Liver (tissue), 9 donors: ENCODE data around the gene CCNB2. TPM values are rescaled to one million over a fixed set of nuclear protein-coding genes. Genes with fewer than 3 reads are reported as not detected.
A peak's percentile ranks its signal among the peaks of the same experiment; 100 is the strongest.

Experiments used
- DNase-seq: peaks from one replicate; pipeline ENCODE4 v3.0.0-alpha.2; 2017; ENCODE audit warnings: low spot score
- H3K27ac ChIP-seq, 2 donors: one replicate each; pipeline ENCODE4 v1.7.0; 2013; ENCODE audit warnings: inconsistent platforms in 2 of 2, low read length in 2 of 2, control low read depth in 1 of 2, low read depth in 1 of 2, mild to moderate bottlenecking in 1 of 2
- H3K27me3 ChIP-seq, 4 donors: one replicate each; pipeline versions ENCODE4 v1.6.1 to v1.7.0; 2013; ENCODE audit warnings: low read length in 3 of 4, inconsistent platforms in 1 of 4, mild to moderate bottlenecking in 1 of 4, moderate library complexity in 1 of 4; ENCODE audit not compliant: control insufficient read depth in 4 of 4, insufficient read depth in 4 of 4
- H3K36me3 ChIP-seq, 4 donors: one replicate each; pipeline versions ENCODE4 v1.6.1 to v1.7.0; 2013; ENCODE audit warnings: low read length in 3 of 4, mild to moderate bottlenecking in 3 of 4, low read depth in 1 of 4, moderate library complexity in 1 of 4; ENCODE audit not compliant: control insufficient read depth in 4 of 4, insufficient read depth in 3 of 4
- H3K4me1 ChIP-seq, 4 donors: one replicate each; pipeline versions ENCODE4 v1.6.1 to v1.7.0; 2013; ENCODE audit warnings: low read length in 3 of 4, mild to moderate bottlenecking in 3 of 4, moderate library complexity in 1 of 4; ENCODE audit not compliant: control insufficient read depth in 4 of 4, insufficient read depth in 4 of 4
- H3K4me3 ChIP-seq, 3 donors: one replicate each; pipeline versions ENCODE4 v1.6.1 to v1.7.0; 2013; ENCODE audit warnings: low read length in 3 of 3, control low read depth in 1 of 3, low read depth in 1 of 3, mild to moderate bottlenecking in 1 of 3
- H3K9ac ChIP-seq, 2 donors: one replicate each; pipeline ENCODE4 v1.7.0; 2013; ENCODE audit warnings: low read length in 2 of 2, mild to moderate bottlenecking in 2 of 2, moderate library complexity in 2 of 2, control low read depth in 1 of 2, low read depth in 1 of 2
- H3K9me3 ChIP-seq, 4 donors: one replicate each; pipeline versions ENCODE4 v1.6.1 to v1.7.0; 2013; ENCODE audit warnings: low read length in 3 of 4; ENCODE audit not compliant: control insufficient read depth in 4 of 4
- EGR1 ChIP-seq, 2 donors: IDR thresholded peaks; 2 replicates each; pipeline ENCODE4 v1.6.1; 2016 to 2018; ENCODE audit warnings: antibody characterized with exemption in 2 of 2, low read depth in 2 of 2
- FOXA1 ChIP-seq: IDR thresholded peaks from 2 replicates; pipeline ENCODE4 v1.6.1; 2016; ENCODE audit warnings: antibody characterized with exemption
- FOXA2 ChIP-seq: IDR thresholded peaks from 2 replicates; pipeline ENCODE4 v1.6.1; 2016; ENCODE audit warnings: antibody characterized with exemption
- GABPA ChIP-seq, 2 donors: IDR thresholded peaks in 1 of 2; conservative IDR thresholded peaks in 1 of 2; 2 replicates each; pipeline ENCODE4 v1.6.1; 2016; ENCODE audit warnings: antibody characterized with exemption in 2 of 2, mild to moderate bottlenecking in 1 of 2, moderate library complexity in 1 of 2
- JUND ChIP-seq, 2 donors: IDR thresholded peaks; 2 replicates each; pipeline ENCODE4 v1.6.1; 2016; ENCODE audit warnings: antibody characterized with exemption in 2 of 2
- NR2F2 ChIP-seq: IDR thresholded peaks from 2 replicates; pipeline ENCODE4 v1.6.1; 2016; ENCODE audit warnings: antibody characterized with exemption
- RAD21 ChIP-seq, 2 donors: IDR thresholded peaks; 2 replicates each; pipeline ENCODE4 v1.6.1; 2016; ENCODE audit warnings: antibody characterized with exemption in 2 of 2, mild to moderate bottlenecking in 2 of 2
- RXRA ChIP-seq, 2 donors: IDR thresholded peaks; 2 replicates each; pipeline ENCODE4 v1.6.1; 2017 to 2018; ENCODE audit warnings: antibody characterized with exemption in 2 of 2, mild to moderate bottlenecking in 1 of 2
- SP1 ChIP-seq: IDR thresholded peaks from 2 replicates; pipeline ENCODE4 v1.6.1; 2018; ENCODE audit warnings: antibody characterized with exemption, mild to moderate bottlenecking
- TAF1 ChIP-seq: conservative IDR thresholded peaks from 2 replicates; pipeline ENCODE4 v1.6.1; 2016; ENCODE audit warnings: antibody characterized with exemption, mild to moderate bottlenecking
- YY1 ChIP-seq: IDR thresholded peaks from 2 replicates; pipeline ENCODE4 v1.6.1; 2016; ENCODE audit warnings: antibody characterized with exemption, mild to moderate bottlenecking
- WGBS: extraction: QIAGEN DNeasy Blood & Tissue Kit; methylation state at CpG from one replicate; pipeline ENCODE4 v1.1.7; 2013; 5-methylcytosine and 5-hydroxymethylcytosine counted together
- polyA plus RNA-seq, 2 donors: library from polyadenylated mRNA; stranded (reverse) in 1 of 2; unstranded in 1 of 2; fragments of 200-250 nt in 1 of 2; fragments of >200 nt in 1 of 2; fragmentation: Nextera tagmentation in 1 of 2; extraction: Ambion mirVana in 1 of 2; gene quantifications; one replicate each; pipeline versions ENCODE4 v1.2.1 to v1.2.3, GENCODE V29; 2013 to 2015
- total RNA-seq, 2 donors: library from RNA; depleted of rRNA; stranded (reverse); fragments of >200 nt; gene quantifications; one replicate each; pipeline ENCODE4 v1.2.3, GENCODE V29; 2014
- TF ChIP-seq, protein P1 (sequence below): fragments of 150-350 bp; IDR thresholded peaks from 2 replicates; pipeline ENCODE4 v1.5.1; 2017; ENCODE audit warnings: improper control_type of control experiment, low read depth, low read length; ENCODE audit not compliant: missing input control
- TF ChIP-seq, protein P2 (sequence below): IDR thresholded peaks from 2 replicates; pipeline ENCODE4 v1.6.1; 2016; ENCODE audit warnings: antibody characterized with exemption
- TF ChIP-seq, protein P3 (sequence below): IDR thresholded peaks from 2 replicates; pipeline ENCODE4 v1.6.1; 2016; ENCODE audit warnings: antibody characterized with exemption
- donor health status: healthy.
- donor health status: healthy.
- donor health status: healthy.
- donor health status: healthy.
- donor health status: healthy.

The CCNB2 gene
- total and polyA plus RNA-seq, 4 donors: 0.42 to 53.1 (median 2.0) TPM

GRCh38 chr15:59138243-59138642 is 33.3 kb downstream of the CCNB2 start:
- Histone ChIP-seq H3K27ac (no peak overlapping the region), H3K9ac (no peak overlapping the region), H3K4me1 (no peaks in the 10 kb centered on the region), H3K9me3 (no peaks in the 10 kb centered on the region), H3K4me3 (no peak overlapping the region), H3K27me3 (no peaks in the 10 kb centered on the region), H3K36me3 (peaks cover 9 to 46% (median 34%) of the 10 kb centered on the region in 4 donors)
- WGBS: 71% methylated on average over 7 of the region's 7 CpGs
- peak; percentile 56 for DNase-seq
- no peak for TF ChIP-seq EGR1 (IDR thresholded peaks at IDR 0.05; ENCODE audit: low read depth in 2 of 2)
- TF ChIP-seq, protein P1, sequence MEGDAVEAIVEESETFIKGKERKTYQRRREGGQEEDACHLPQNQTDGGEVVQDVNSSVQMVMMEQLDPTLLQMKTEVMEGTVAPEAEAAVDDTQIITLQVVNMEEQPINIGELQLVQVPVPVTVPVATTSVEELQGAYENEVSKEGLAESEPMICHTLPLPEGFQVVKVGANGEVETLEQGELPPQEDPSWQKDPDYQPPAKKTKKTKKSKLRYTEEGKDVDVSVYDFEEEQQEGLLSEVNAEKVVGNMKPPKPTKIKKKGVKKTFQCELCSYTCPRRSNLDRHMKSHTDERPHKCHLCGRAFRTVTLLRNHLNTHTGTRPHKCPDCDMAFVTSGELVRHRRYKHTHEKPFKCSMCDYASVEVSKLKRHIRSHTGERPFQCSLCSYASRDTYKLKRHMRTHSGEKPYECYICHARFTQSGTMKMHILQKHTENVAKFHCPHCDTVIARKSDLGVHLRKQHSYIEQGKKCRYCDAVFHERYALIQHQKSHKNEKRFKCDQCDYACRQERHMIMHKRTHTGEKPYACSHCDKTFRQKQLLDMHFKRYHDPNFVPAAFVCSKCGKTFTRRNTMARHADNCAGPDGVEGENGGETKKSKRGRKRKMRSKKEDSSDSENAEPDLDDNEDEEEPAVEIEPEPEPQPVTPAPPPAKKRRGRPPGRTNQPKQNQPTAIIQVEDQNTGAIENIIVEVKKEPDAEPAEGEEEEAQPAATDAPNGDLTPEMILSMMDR: peak; percentile 44
- no peak for TF ChIP-seq FOXA2
- no peak for TF ChIP-seq YY1
- TF ChIP-seq RAD21 (IDR thresholded peaks at IDR 0.05): peak; percentile 48 to 80

DNA sequence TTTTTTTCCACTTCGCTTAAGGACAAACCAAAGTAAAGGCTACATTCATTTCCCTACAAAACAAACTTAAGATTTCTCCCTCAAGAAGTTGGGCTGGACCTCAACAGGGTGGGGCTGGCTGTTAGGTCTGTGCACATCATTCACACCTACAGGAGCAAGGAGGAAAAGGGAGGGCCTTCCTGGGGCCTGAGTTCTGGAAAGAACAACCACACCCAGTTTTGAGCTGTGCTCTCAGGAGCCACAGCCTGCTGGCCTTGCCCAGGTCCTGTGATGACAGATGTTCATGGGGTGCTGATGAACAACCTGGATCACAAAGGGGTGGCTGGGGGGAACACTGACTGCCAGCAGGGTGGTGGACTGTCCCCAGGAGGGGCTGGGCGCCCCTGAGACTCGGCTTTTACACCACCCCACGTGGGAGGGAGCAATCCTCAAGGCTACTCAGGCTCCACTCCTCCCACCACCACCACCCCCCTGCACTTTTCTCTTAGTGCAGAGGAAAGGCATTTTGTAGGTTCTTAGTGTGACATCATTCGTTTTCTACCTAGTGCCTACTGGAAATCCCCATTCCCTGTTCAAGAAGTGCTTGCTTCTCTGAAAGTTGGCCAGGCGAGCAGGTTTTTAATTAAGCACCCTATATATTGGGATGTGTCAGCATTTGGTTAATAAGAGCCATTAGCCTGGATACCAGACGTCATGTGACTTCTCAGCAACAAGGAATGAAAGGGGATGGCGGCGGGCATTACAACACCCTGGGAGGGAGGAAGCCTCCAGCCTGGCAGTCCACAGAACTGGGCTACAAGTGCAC is 35.7 kb downstream of the CCNB2 start:
- no peaks in the 10 kb centered on the region for H3K9me3 ChIP-seq
- DNase-seq: no peak
- TF ChIP-seq FOXA1 (no peak), RXRA (IDR thresholded peaks at IDR 0.05) (no peak), TAF1 (no peak), GABPA (IDR thresholded peaks at IDR 0.05 in 1 of 2, conservative IDR thresholded peaks at IDR 0.05 in 1 of 2) (no peak), JUND (IDR thresholded peaks at IDR 0.05) (no peak), SP1 (no peak), EGR1 (IDR thresholded peaks at IDR 0.05; ENCODE audit: low read depth in 2 of 2) (no peak), YY1 (no peak), NR2F2 (no peak), FOXA2 (no peak), RAD21 (IDR thresholded peaks at IDR 0.05) (no peak)
- TF ChIP-seq, protein P2, sequence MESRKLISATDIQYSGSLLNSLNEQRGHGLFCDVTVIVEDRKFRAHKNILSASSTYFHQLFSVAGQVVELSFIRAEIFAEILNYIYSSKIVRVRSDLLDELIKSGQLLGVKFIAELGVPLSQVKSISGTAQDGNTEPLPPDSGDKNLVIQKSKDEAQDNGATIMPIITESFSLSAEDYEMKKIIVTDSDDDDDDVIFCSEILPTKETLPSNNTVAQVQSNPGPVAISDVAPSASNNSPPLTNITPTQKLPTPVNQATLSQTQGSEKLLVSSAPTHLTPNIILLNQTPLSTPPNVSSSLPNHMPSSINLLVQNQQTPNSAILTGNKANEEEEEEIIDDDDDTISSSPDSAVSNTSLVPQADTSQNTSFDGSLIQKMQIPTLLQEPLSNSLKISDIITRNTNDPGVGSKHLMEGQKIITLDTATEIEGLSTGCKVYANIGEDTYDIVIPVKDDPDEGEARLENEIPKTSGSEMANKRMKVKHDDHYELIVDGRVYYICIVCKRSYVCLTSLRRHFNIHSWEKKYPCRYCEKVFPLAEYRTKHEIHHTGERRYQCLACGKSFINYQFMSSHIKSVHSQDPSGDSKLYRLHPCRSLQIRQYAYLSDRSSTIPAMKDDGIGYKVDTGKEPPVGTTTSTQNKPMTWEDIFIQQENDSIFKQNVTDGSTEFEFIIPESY: no peak
- TF ChIP-seq, protein P1: no peak
- TF ChIP-seq, protein P3, sequence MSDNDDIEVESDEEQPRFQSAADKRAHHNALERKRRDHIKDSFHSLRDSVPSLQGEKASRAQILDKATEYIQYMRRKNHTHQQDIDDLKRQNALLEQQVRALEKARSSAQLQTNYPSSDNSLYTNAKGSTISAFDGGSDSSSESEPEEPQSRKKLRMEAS: no peak
- no peak overlapping the region for H3K27ac ChIP-seq
- no peaks in the 10 kb centered on the region for H3K4me1 ChIP-seq
- 91% methylated on average over 9 of the region's 9 CpGs for WGBS
- no peaks in the 10 kb centered on the region for H3K27me3 ChIP-seq
- no peak overlapping the region for H3K9ac ChIP-seq
- H3K36me3 ChIP-seq: peaks cover 9 to 44% (median 22%) of the 10 kb centered on the region in 4 donors
- no peak overlapping the region for H3K4me3 ChIP-seq
